ENCODE measurements around the gene ETAA1. TPM values are rescaled to one million over a fixed set of nuclear protein-coding genes. Genes with fewer than 3 reads are reported as not detected.

Gene ETAA1
- total RNA-seq, 1 experiment from 2014 or later, result 27.3 TPM

- TF ChIP-seq MLX (CRISPR knock-in tag; IDR thresholded peaks at IDR 0.05) (no peak), ZNF263 (CRISPR knock-in tag; IDR thresholded peaks at IDR 0.05; ENCODE audit: low read depth) (no peak), USF2 (CRISPR knock-in tag; IDR thresholded peaks at IDR 0.05) (no peak), CBFB (CRISPR knock-in tag; IDR thresholded peaks at IDR 0.05; ENCODE audit: low read depth) (no peak), ZNF232 (CRISPR knock-in tag; IDR thresholded peaks at IDR 0.05) (no peak), PRDM15 (CRISPR knock-in tag; IDR thresholded peaks at IDR 0.05) (no peak), ZNF416 (CRISPR knock-in tag; IDR thresholded peaks at IDR 0.05) (no peak), ZNF423 (CRISPR knock-in tag; IDR thresholded peaks at IDR 0.05) (no peak), ZBTB21 (CRISPR knock-in tag; IDR thresholded peaks at IDR 0.05; ENCODE audit: borderline replicate concordance) (no peak), USF1 (CRISPR knock-in tag; IDR thresholded peaks at IDR 0.05) (no peak)
- TF ChIP-seq, protein P1, sequence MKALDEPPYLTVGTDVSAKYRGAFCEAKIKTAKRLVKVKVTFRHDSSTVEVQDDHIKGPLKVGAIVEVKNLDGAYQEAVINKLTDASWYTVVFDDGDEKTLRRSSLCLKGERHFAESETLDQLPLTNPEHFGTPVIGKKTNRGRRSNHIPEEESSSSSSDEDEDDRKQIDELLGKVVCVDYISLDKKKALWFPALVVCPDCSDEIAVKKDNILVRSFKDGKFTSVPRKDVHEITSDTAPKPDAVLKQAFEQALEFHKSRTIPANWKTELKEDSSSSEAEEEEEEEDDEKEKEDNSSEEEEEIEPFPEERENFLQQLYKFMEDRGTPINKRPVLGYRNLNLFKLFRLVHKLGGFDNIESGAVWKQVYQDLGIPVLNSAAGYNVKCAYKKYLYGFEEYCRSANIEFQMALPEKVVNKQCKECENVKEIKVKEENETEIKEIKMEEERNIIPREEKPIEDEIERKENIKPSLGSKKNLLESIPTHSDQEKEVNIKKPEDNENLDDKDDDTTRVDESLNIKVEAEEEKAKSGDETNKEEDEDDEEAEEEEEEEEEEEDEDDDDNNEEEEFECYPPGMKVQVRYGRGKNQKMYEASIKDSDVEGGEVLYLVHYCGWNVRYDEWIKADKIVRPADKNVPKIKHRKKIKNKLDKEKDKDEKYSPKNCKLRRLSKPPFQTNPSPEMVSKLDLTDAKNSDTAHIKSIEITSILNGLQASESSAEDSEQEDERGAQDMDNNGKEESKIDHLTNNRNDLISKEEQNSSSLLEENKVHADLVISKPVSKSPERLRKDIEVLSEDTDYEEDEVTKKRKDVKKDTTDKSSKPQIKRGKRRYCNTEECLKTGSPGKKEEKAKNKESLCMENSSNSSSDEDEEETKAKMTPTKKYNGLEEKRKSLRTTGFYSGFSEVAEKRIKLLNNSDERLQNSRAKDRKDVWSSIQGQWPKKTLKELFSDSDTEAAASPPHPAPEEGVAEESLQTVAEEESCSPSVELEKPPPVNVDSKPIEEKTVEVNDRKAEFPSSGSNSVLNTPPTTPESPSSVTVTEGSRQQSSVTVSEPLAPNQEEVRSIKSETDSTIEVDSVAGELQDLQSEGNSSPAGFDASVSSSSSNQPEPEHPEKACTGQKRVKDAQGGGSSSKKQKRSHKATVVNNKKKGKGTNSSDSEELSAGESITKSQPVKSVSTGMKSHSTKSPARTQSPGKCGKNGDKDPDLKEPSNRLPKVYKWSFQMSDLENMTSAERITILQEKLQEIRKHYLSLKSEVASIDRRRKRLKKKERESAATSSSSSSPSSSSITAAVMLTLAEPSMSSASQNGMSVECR (CRISPR knock-in tag; IDR thresholded peaks at IDR 0.05; ENCODE audit: borderline replicate concordance), result no peak
These were observed 8.5 kb upstream of the ETAA1 start (continued) for GRCh38 chr2:67388680-67389079.

DNA sequence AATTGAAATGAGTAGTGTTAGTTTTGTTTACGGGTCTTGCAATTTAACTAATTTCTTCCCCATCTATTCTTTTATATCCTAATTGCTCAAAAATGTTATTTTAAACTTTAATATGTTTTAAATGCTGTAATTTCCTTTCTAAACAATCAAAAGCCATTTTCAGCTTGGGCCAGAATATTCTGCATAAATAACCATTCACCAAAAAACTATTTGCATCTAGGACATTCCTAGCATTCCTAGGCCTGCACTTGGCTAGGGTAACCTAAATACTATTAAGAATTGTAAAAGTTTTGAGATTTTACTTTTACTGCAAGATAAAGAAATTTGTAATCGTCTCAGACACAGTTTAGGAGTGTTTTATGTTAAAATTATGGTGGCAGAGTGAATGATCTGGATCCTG lies 7.8 kb upstream of the ETAA1 start:
- POLR2A ChIA-PET, result no interaction called here
- H3K27me3 Mint-ChIP-seq (ENCODE audit: low read depth), result no peaks in the 10 kb centered on the region
- peaks cover 44% of the 10 kb centered on the region for H3K4me1 Mint-ChIP-seq
- peak overlapping the region; percentile 12; the same call in 1 of the 2 replicates for H3K4me3 Mint-ChIP-seq
- CTCF ChIA-PET, result interaction anchor here (0.6 to 0.7 kb wide), 2 partner anchors 192 to 195 kb away, joined by 3 read pairs; no protein-coding TSS in a partner anchor
- DNase-seq (ENCODE audit: low spot score), result no peak
- H3K9me3 Mint-ChIP-seq, result no peaks in the 10 kb centered on the region
- peak; percentile 55 for ATAC-seq
- H3K36me3 Mint-ChIP-seq, result no peaks in the 10 kb centered on the region; the same call in 1 of the 2 replicates
- H3K27ac Mint-ChIP-seq, result peak overlapping the region; percentile 93
- TF ChIP-seq TEAD4 (CRISPR knock-in tag; IDR thresholded peaks at IDR 0.05) (peak; percentile 40; the same call in 1 of the 2 replicates), PREB (CRISPR knock-in tag; IDR thresholded peaks at IDR 0.05; ENCODE audit: borderline replicate concordance) (no peak), PRRX2 (CRISPR knock-in tag; IDR thresholded peaks at IDR 0.05) (no peak), JUN (CRISPR knock-in tag; IDR thresholded peaks at IDR 0.05) (no peak)
- TF ChIP-seq, protein P1 (CRISPR knock-in tag; IDR thresholded peaks at IDR 0.05; ENCODE audit: borderline replicate concordance), result no peak
- TF ChIP-seq, protein P2, sequence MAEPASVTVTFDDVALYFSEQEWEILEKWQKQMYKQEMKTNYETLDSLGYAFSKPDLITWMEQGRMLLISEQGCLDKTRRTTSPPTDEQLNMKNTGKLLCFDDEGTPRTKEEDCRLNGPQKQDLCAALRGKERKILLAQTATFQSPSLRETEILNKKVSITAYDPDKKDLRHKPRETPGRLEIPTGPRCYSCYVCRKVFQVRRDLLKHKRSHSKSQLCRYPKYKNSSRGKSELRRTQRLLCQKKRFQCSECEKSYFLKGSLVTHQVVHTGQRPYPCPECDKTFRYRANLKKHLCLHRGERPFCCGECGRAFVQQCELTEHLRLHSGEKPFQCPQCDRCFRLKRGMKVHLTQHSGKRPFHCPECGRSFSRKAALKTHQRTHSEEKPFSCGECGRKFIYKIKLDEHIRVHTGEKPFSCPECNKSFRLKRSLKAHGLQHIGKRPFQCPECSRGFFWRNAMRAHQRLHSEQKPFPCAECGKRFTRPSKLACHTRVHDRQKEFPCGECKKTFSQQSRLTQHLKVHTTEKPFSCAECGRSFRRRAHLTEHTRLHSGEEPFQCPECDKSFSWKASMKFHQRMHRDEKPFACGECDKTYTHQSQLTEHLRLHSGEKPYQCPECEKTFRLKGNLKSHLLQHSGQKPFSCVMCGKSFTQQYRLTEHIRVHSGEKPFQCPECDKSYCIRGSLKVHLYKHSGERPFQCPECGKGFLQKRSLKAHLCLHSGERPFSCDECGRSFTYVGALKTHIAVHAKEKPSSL (CRISPR knock-in tag; conservative IDR thresholded peaks at IDR 0.05), result no peak

Measured in WTC11 (cell line).